A673 (cell line): ENCODE measurements around the gene RASAL2.

Experiments used
- EZH2 ChIP-seq: fragments of 200-600 bp; sonication (generic); IDR thresholded peaks from 2 replicates; pipeline ENCODE4 v1.6.1; 2017; ENCODE audit warnings: borderline replicate concordance, low read depth, mild to moderate bottlenecking, mixed read lengths, antibody characterized with exemption, low read length; ENCODE audit not compliant: poor library complexity, severe bottlenecking
- TF ChIP-seq, protein P1 (sequence below): fragments of 300-800, 200-600 bp; sonication (generic); conservative IDR thresholded peaks from 2 replicates; pipeline ENCODE4 v1.5.1; 2017; ENCODE audit warnings: low read depth, mild to moderate bottlenecking, antibody characterized with exemption, low read length, moderate library complexity, mixed read lengths

GRCh38 chr1:178330848-178331497, 237.1 kb downstream of the RASAL2 start:
- TF ChIP-seq, protein P1, sequence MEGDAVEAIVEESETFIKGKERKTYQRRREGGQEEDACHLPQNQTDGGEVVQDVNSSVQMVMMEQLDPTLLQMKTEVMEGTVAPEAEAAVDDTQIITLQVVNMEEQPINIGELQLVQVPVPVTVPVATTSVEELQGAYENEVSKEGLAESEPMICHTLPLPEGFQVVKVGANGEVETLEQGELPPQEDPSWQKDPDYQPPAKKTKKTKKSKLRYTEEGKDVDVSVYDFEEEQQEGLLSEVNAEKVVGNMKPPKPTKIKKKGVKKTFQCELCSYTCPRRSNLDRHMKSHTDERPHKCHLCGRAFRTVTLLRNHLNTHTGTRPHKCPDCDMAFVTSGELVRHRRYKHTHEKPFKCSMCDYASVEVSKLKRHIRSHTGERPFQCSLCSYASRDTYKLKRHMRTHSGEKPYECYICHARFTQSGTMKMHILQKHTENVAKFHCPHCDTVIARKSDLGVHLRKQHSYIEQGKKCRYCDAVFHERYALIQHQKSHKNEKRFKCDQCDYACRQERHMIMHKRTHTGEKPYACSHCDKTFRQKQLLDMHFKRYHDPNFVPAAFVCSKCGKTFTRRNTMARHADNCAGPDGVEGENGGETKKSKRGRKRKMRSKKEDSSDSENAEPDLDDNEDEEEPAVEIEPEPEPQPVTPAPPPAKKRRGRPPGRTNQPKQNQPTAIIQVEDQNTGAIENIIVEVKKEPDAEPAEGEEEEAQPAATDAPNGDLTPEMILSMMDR: no peak
- TF ChIP-seq EZH2: no peak
